Prostate gland (tissue), 2 donors: ENCODE data around the gene INTS14.

Experiments used
- POLR2A ChIP-seq: fragments of 450-650 bp; IDR thresholded peaks from one replicate; pipeline ENCODE4 v1.6.1; 2016; ENCODE audit warnings: antibody characterized with exemption, mild to moderate bottlenecking
- TF ChIP-seq, protein P1 (sequence below), 4 experiments: fragments of 200-600 bp in 2 of 4; fragments of 450-650 bp in 2 of 4; sonication (generic) in 2 of 4; IDR thresholded peaks; 1 replicate in 3 of 4; 2 replicates in 1 of 4; pipeline ENCODE4 v1.5.1; 2016 to 2019; ENCODE audit warnings: antibody characterized with exemption in 4 of 4, mild to moderate bottlenecking in 2 of 4, moderate library complexity in 2 of 4

GRCh38 chr15:65644282-65644681 lies 33.4 kb upstream of the INTS14 start:
- TF ChIP-seq, protein P1, sequence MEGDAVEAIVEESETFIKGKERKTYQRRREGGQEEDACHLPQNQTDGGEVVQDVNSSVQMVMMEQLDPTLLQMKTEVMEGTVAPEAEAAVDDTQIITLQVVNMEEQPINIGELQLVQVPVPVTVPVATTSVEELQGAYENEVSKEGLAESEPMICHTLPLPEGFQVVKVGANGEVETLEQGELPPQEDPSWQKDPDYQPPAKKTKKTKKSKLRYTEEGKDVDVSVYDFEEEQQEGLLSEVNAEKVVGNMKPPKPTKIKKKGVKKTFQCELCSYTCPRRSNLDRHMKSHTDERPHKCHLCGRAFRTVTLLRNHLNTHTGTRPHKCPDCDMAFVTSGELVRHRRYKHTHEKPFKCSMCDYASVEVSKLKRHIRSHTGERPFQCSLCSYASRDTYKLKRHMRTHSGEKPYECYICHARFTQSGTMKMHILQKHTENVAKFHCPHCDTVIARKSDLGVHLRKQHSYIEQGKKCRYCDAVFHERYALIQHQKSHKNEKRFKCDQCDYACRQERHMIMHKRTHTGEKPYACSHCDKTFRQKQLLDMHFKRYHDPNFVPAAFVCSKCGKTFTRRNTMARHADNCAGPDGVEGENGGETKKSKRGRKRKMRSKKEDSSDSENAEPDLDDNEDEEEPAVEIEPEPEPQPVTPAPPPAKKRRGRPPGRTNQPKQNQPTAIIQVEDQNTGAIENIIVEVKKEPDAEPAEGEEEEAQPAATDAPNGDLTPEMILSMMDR (IDR thresholded peaks at IDR 0.05) = no peak
- no peak for TF ChIP-seq POLR2A
